Muscle of leg (tissue), 11 donors: ENCODE measurements around the gene OTUB2. TPM values are rescaled to one million over a fixed set of nuclear protein-coding genes. Genes with fewer than 3 reads are reported as not detected.
"Not testable (repeated sequence)": the region's sequence is repeated elsewhere in the genome, so short reads cannot be mapped to it uniquely, and the experiment has no call there.

ENCODE experiments used
- DNase-seq: peaks from one replicate; pipeline ENCODE4 v3.0.0; 2013
- H3K27ac ChIP-seq: one replicate; pipeline ENCODE4 v1.5.1; 2013; ENCODE audit warnings: mild to moderate bottlenecking, low read length, control low read depth
- H3K27me3 ChIP-seq: one replicate; pipeline ENCODE4 v1.6.1; 2013; ENCODE audit warnings: low read length; ENCODE audit not compliant: control insufficient read depth, insufficient read depth
- H3K36me3 ChIP-seq: one replicate; pipeline ENCODE4 v1.6.1; 2013; ENCODE audit warnings: low read length; ENCODE audit not compliant: control insufficient read depth, insufficient read depth
- H3K4me1 ChIP-seq: one replicate; pipeline ENCODE4 v1.6.1; 2013; ENCODE audit warnings: low read length; ENCODE audit not compliant: control insufficient read depth, insufficient read depth
- H3K4me3 ChIP-seq: one replicate; pipeline ENCODE4 v1.5.1; 2013; ENCODE audit warnings: low read length, control low read depth
- H3K9me3 ChIP-seq: replicated peaks from 2 replicates; pipeline ENCODE4 v1.6.1; 2013; ENCODE audit warnings: low read depth, low read length; ENCODE audit not compliant: control insufficient read depth
- WGBS: methylation state at CpG from one replicate; pipeline ENCODE4 v1.1.5; 2013; ENCODE audit warnings: missing lambda C conversion rate; ENCODE audit not compliant: insufficient coverage; 5-methylcytosine and 5-hydroxymethylcytosine counted together
- polyA plus RNA-seq, 8 donors: library from polyadenylated mRNA; unstranded; fragments of 120-200 nt; gene quantifications; one replicate each; pipeline versions ENCODE4 v1.2.1 to v1.2.3, GENCODE V29; 2013; ENCODE audit warnings: inconsistent platforms in 1 of 8, low replicate concordance in 1 of 8; ENCODE audit not compliant: insufficient read length in 8 of 8, insufficient read depth in 1 of 8
- total RNA-seq: library from RNA; stranded (reverse); fragments of 120-200 nt; gene quantifications from one replicate; pipeline ENCODE4 v1.2.4, GENCODE V29; 2013

Gene OTUB2
- total and polyA plus RNA-seq, 9 donors = 0.59 to 1.3 (median 1.0) TPM

DNA sequence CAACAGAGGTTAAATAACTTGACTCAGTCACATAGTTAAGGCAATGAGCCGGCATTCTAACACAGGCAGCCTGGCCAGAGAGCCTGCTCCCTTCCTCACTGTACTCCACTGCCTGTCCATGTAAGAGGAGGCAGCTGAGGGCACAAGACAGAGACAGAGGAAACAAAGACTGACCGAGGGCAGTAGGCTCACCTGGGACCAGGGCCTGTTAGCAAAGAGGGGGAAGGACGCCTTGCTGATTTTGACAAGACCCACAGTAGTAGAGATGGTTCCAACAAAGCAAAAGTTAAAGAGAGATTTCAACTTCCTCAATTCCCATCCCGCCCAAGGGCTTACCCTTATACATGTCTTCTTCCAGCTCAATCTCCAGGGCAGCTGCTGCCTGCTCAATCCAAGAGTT is 26.5 kb downstream of the OTUB2 start:
- no peak for DNase-seq
- no peaks in the 10 kb centered on the region for H3K4me1 ChIP-seq
- no CpG with 5 or more reads among the region's 4 CpGs for WGBS
- H3K9me3 ChIP-seq = no peaks in the 10 kb centered on the region
- no peak overlapping the region for H3K27ac ChIP-seq
- no peaks in the 10 kb centered on the region for H3K27me3 ChIP-seq
- no peak overlapping the region for H3K4me3 ChIP-seq
- peaks cover 92% of the 10 kb centered on the region for H3K36me3 ChIP-seq

GRCh38 chr14:94054401-94054800 is 28.3 kb downstream of the OTUB2 start:
- no peak overlapping the region for H3K4me3 ChIP-seq
- no peaks in the 10 kb centered on the region for H3K27me3 ChIP-seq
- H3K9me3 ChIP-seq = no peaks in the 10 kb centered on the region
- peaks cover 92% of the 10 kb centered on the region for H3K36me3 ChIP-seq
- no peaks in the 10 kb centered on the region for H3K4me1 ChIP-seq
- WGBS = 100% methylated on average over 1 of the region's 1 CpG
- no peak for DNase-seq
- no peak overlapping the region for H3K27ac ChIP-seq

DNA sequence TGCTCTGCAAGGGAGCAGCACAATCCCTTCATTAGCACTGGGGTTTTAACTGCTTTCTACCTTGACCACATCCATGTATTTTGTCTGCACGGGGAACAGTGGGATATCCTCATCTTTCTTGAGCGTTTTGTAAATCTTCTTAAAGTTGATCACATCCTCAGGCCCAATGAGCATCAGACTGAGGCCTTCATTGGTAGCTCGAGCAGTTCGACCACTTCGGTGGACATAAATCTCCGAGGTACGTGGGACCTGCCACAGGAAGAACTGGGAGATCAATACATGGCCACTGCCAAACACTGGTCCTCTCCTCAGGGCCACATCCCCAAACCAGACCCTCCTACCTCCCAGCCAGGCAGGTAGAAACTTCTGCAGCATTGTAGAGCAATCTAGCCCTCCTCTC is 28.8 kb downstream of the OTUB2 start:
- peaks cover 91% of the 10 kb centered on the region for H3K36me3 ChIP-seq
- H3K27ac ChIP-seq = no peak overlapping the region
- no peak overlapping the region for H3K4me3 ChIP-seq
- 95% methylated on average over 7 of the region's 7 CpGs for WGBS
- no peaks in the 10 kb centered on the region for H3K4me1 ChIP-seq
- DNase-seq = no peak
- H3K27me3 ChIP-seq = no peaks in the 10 kb centered on the region
- H3K9me3 ChIP-seq = no peaks in the 10 kb centered on the region

GRCh38 chr14:94056579-94057308 is 30.6 kb downstream of the OTUB2 start:
- Histone ChIP-seq H3K27ac (no peak overlapping the region), H3K9me3 (no peaks in the 10 kb centered on the region), H3K36me3 (peaks cover 94% of the 10 kb centered on the region), H3K4me1 (no peaks in the 10 kb centered on the region), H3K27me3 (no peaks in the 10 kb centered on the region), H3K4me3 (no peak overlapping the region)
- DNase-seq = no peak
- WGBS = 96% methylated on average over 4 of the region's 6 CpGs

DNA sequence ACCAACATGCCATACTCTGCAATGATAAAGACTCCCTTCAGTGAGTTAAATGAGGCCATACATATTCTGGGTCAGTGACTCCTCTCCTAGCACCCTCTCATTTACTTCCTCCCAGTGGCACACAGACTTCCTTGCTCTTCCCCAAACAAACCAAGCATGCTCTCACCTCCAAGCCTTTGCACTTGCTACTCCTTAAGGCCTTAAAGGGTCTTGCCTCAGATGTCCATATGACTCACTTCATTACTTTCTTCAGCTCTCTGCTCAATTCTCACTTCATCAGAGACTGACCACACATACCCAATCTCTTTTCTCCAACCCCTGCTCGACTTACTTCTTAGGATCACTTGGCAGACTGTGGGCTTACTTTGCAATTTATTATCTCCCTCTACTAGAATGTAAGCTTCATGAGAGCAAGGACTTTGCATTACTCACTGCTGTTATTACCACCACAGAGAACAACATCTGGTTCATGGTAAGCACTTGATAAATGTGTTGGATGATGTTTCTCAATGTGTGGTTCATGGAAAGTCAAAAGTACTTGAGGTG is 32.1 kb downstream of the OTUB2 start:
- H3K9me3 ChIP-seq = no peaks in the 10 kb centered on the region
- peaks cover 88% of the 10 kb centered on the region for H3K36me3 ChIP-seq
- H3K27ac ChIP-seq = no peak overlapping the region
- WGBS = 88% methylated on average over 1 of the region's 1 CpG
- no peak overlapping the region for H3K4me3 ChIP-seq
- no peaks in the 10 kb centered on the region for H3K27me3 ChIP-seq
- DNase-seq = no peak
- no peaks in the 10 kb centered on the region for H3K4me1 ChIP-seq

- no peaks in the 10 kb centered on the region for H3K27me3 ChIP-seq
- no peak overlapping the region for H3K4me3 ChIP-seq
- no peaks in the 10 kb centered on the region for H3K4me1 ChIP-seq
- H3K9me3 ChIP-seq = no peaks in the 10 kb centered on the region
- no peak overlapping the region for H3K27ac ChIP-seq
- DNase-seq = no peak
- H3K36me3 ChIP-seq = peaks cover 86% of the 10 kb centered on the region
- 84% methylated on average over 3 of the region's 5 CpGs for WGBS
These were observed 32.6 kb downstream of the OTUB2 start for GRCh38 chr14:94058674-94059138.

DNA sequence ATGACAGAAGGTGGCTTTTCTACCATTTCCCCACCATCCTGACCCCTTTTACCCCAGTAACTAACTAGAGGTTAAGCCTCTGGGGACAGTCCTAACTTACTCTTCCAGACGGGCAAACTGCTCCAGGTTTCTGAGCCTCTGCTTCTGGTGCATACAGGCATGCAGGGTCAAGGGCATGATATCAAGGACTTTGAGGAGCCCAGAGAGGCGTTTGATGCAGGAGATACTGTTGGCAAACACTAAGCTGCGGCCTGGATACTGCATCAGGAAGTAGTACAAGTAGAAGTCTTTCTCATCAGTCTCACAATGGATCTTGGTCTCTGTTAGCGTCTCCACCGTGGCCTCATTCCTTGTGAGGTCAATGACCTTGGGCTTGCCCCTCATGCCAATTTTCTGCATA is 33.9 kb downstream of the OTUB2 start:
- no peaks in the 10 kb centered on the region for H3K4me1 ChIP-seq
- H3K27ac ChIP-seq = no peak overlapping the region
- 75% methylated on average over 3 of the region's 5 CpGs for WGBS
- DNase-seq = no peak
- H3K9me3 ChIP-seq = no peaks in the 10 kb centered on the region
- peaks cover 73% of the 10 kb centered on the region for H3K36me3 ChIP-seq
- no peaks in the 10 kb centered on the region for H3K27me3 ChIP-seq
- no peak overlapping the region for H3K4me3 ChIP-seq

GRCh38 chr14:94062344-94062940 is 36.3 kb downstream of the OTUB2 start:
- 77% methylated on average over 6 of the region's 9 CpGs for WGBS

DNA sequence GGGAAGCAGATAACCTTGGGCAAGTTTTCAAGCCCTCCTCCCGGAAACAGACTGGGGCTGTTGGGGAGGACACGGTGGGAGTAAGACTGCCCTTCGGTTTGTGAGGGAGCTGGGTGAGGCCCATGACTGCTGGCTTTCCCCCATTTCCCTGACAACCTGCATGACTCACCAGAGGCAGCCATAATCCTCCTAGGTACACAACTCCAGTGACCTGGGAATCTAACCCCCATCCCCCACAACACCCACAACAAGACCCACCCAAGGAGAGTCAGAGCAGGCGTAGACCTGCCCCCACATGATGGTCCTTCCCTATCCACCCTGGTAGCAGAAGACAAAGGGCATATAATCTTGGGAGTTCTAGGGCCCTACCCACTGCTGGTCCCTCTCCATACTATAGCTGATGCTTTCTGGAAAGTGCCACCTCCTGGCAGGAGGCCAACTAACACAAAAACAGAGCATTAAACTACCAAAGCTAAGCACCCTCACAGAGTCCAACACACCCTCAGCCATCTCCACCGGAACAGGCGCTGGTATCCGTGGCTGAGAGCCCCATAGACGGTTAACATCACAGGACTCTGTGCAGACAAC is 40.0 kb downstream of the OTUB2 start:
- Histone ChIP-seq H3K4me1 (no peaks in the 10 kb centered on the region), H3K36me3 (peaks cover 15% of the 10 kb centered on the region), H3K27ac (no peak overlapping the region), H3K27me3 (no peaks in the 10 kb centered on the region), H3K4me3 (no peak overlapping the region), H3K9me3 (peaks cover 5% of the 10 kb centered on the region)
- WGBS = 86% methylated on average over 5 of the region's 8 CpGs
- DNase-seq = no peak

More at GRCh38 chr14:94062344-94062940, 36.3 kb downstream of the OTUB2 start:
- Histone ChIP-seq H3K36me3 (peaks cover 51% of the 10 kb centered on the region), H3K4me3 (no peak overlapping the region), H3K27me3 (no peaks in the 10 kb centered on the region), H3K9me3 (no peaks in the 10 kb centered on the region), H3K4me1 (no peaks in the 10 kb centered on the region), H3K27ac (no peak overlapping the region)
- DNase-seq = no peak

DNA sequence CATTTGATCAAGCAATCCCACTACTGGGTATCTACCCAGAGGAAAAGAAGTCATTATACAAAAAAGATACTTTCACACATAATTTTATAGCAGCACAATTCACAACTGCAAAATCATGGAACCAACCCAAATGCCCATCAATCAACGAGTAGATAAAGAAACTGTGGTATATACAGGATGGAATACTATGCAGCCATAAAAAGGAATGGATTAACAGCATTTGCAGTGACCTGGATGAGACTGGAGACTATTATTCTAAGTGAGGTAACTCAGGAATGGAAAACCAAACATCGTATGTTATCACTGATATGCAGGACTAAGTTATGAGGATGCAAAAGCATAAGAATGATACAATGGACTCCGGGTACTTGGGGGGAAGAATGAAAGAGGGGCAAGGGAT is 45.9 kb downstream of the OTUB2 start:
- H3K27ac ChIP-seq, H3K4me1 ChIP-seq, H3K27me3 ChIP-seq, H3K36me3 ChIP-seq, DNase-seq, H3K4me3 ChIP-seq: not testable (repeated sequence)
- H3K9me3 ChIP-seq = peaks cover 16% of the 10 kb centered on the region
- 100% methylated on average over 1 of the region's 3 CpGs for WGBS
